Right atrium auricular region (tissue), 2 donors: ENCODE data around the gene KLHL17. TPM values are rescaled to one million over a fixed set of nuclear protein-coding genes. Genes with fewer than 3 reads are reported as not detected.

Experiments used
- DNase-seq: peaks from one replicate; pipeline ENCODE4 v3.0.0-alpha.2; 2019; ENCODE audit warnings: low spot score
- H3K27ac ChIP-seq, 2 donors: fragments of 200-600 bp; sonication (generic); 1 replicate in 1 of 2; 2 replicates in 1 of 2; pipeline ENCODE4 v1.5.1; 2016 to 2019
- H3K27me3 ChIP-seq, 2 donors: fragments of 200-600 bp; sonication (generic); one replicate each; pipeline versions ENCODE4 v1.5.1 to v1.6.0; 2017 to 2019
- H3K36me3 ChIP-seq: fragments of 200-600 bp; sonication (generic); one replicate; pipeline ENCODE4 v1.5.1; 2016
- H3K4me1 ChIP-seq, 2 donors: fragments of 200-600 bp; sonication (generic); one replicate each; pipeline versions ENCODE4 v1.5.1 to v1.6.0; 2017 to 2019
- H3K4me3 ChIP-seq, 2 donors: fragments of 200-600 bp; sonication (generic); 1 replicate in 1 of 2; 2 replicates in 1 of 2; pipeline ENCODE4 v1.5.1; 2017 to 2019; ENCODE audit warnings: mild to moderate bottlenecking in 1 of 2, moderate library complexity in 1 of 2
- H3K9me3 ChIP-seq, 2 donors: fragments of 200-600 bp; sonication (generic); one replicate each; pipeline ENCODE4 v1.5.1; 2019
- CTCF ChIP-seq, 2 donors: fragments of 200-600 bp; sonication (generic); IDR thresholded peaks; one replicate each; pipeline ENCODE4 v1.5.1; 2019; ENCODE audit warnings: antibody characterized with exemption in 2 of 2
- total RNA-seq, 2 donors: library from RNA; depleted of rRNA; stranded (reverse); fragments of >200 nt; gene quantifications; one replicate each; pipeline ENCODE4 v1.1.0, GENCODE V29; 2016

Gene KLHL17
- total RNA-seq, 2 donors from 2014 or later, result 2.4 to 2.9 TPM

GRCh38 chr1:934991-935750, 25.2 kb upstream of the KLHL17 start:
- DNase-seq, result no peak
- H3K4me3 ChIP-seq, result no peak overlapping the region
- no peaks in the 10 kb centered on the region for H3K9me3 ChIP-seq
- H3K27me3 ChIP-seq, result peaks cover 0 to 8% of the 10 kb centered on the region in 2 donors
- no peaks in the 10 kb centered on the region for H3K36me3 ChIP-seq
- peaks cover 0 to 21% of the 10 kb centered on the region in 2 donors for H3K4me1 ChIP-seq
- no peak for TF ChIP-seq CTCF (IDR thresholded peaks at IDR 0.05)
- no peak overlapping the region for H3K27ac ChIP-seq

GRCh38 chr1:935751-936231, 24.6 kb upstream of the KLHL17 start:
- Histone ChIP-seq H3K4me3 (no peak overlapping the region), H3K27ac (no peak overlapping the region), H3K9me3 (no peaks in the 10 kb centered on the region), H3K36me3 (no peaks in the 10 kb centered on the region), H3K4me1 (peaks cover 0 to 27% of the 10 kb centered on the region in 2 donors), H3K27me3 (peaks cover 0 to 8% of the 10 kb centered on the region in 2 donors)
- DNase-seq, result no peak
- no peak for TF ChIP-seq CTCF (IDR thresholded peaks at IDR 0.05)

GRCh38 chr1:936348-937264, 23.8 kb upstream of the KLHL17 start:
- no peak for TF ChIP-seq CTCF (IDR thresholded peaks at IDR 0.05)
- no peak for DNase-seq
- no peaks in the 10 kb centered on the region for H3K36me3 ChIP-seq
- H3K27me3 ChIP-seq, result peaks cover 0 to 9% of the 10 kb centered on the region in 2 donors
- H3K9me3 ChIP-seq, result no peaks in the 10 kb centered on the region
- H3K4me3 ChIP-seq, result no peak overlapping the region
- no peak overlapping the region for H3K27ac ChIP-seq
- H3K4me1 ChIP-seq, result peaks cover 0 to 35% of the 10 kb centered on the region in 2 donors

- Histone ChIP-seq H3K4me1 (peaks cover 0 to 44% of the 10 kb centered on the region in 2 donors), H3K9me3 (no peaks in the 10 kb centered on the region), H3K36me3 (no peaks in the 10 kb centered on the region), H3K27me3 (peaks cover 0 to 18% of the 10 kb centered on the region in 2 donors), H3K27ac (no peak overlapping the region), H3K4me3 (no peak overlapping the region)
- DNase-seq, result no peak
- TF ChIP-seq CTCF (IDR thresholded peaks at IDR 0.05), result no peak
Observed at GRCh38 chr1:937521-937920, 22.9 kb upstream of the KLHL17 start.

- Histone ChIP-seq H3K9me3 (no peaks in the 10 kb centered on the region), H3K4me3 (no peak overlapping the region), H3K27me3 (peaks cover 0 to 22% of the 10 kb centered on the region in 2 donors), H3K36me3 (no peaks in the 10 kb centered on the region), H3K4me1 (peaks cover 0 to 51% of the 10 kb centered on the region in 2 donors), H3K27ac (no peak overlapping the region)
- DNase-seq, result no peak
- peak in 1 of 2 donors; percentile 50 for TF ChIP-seq CTCF (IDR thresholded peaks at IDR 0.05)
Observed at GRCh38 chr1:938088-938683, 22.2 kb upstream of the KLHL17 start.
